ENCODE data around the gene CLIC5. TPM values are rescaled to one million over a fixed set of nuclear protein-coding genes. Genes with fewer than 3 reads are reported as not detected.

The CLIC5 gene
- total RNA-seq, 1 experiment from 2014 or later: 0.20 TPM

DNA sequence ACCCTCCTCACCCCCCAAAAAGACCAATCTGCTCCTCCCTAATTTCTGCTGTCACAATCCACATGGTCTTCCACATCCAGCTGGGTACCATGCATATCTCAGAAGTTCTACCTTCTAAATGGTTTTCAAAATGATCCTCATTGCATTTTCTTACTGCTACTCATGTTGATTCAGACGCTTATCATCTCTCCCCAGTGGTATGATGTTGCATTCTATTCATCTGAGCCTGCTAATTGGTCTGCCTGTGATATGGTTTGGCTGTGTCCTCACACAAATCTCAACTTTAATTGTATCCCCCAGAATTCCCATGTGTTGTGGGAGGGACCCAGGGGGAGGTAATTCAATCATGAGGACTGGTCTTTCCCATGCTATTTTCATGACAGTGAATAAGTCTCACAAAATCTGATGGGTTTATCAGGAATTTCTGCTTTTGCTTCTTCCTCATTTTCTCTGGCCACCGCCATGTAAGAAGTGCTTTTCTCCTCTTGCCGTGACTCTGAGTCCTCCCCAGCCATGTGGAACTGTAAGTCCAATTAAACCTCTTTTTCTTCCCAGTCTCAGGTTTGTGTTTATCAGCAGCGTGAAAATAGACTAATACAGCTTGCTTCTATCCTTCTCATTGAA is 41.4 kb upstream of the CLIC5 start:
- TF ChIP-seq CTCF (conservative IDR thresholded peaks at IDR 0.05): no peak
- no peak overlapping the region for H2BK20ac ChIP-seq (ENCODE audit: low read depth, low read length, poor library complexity, severe bottlenecking)
- H3K14ac ChIP-seq (ENCODE audit: insufficient read depth, low read length): no peak overlapping the region
- no peaks in the 10 kb centered on the region for H3K27me3 ChIP-seq (ENCODE audit: insufficient read depth, low read length)
- no peak overlapping the region for H3K56ac ChIP-seq (ENCODE audit: insufficient read length, low read depth, low read length)
- H4K5ac ChIP-seq (ENCODE audit: insufficient read length, low read depth, low read length): no peak overlapping the region
- no peak overlapping the region for H3K18ac ChIP-seq (ENCODE audit: insufficient read length, low read depth, low read length)
- no peaks in the 10 kb centered on the region; the same call in 1 of the 2 replicates for H3K27me3 Mint-ChIP-seq (ENCODE audit: low read depth)
- no peaks in the 10 kb centered on the region for H3K9me3 ChIP-seq (ENCODE audit: control insufficient read depth, low read depth, low read length)
- no peak overlapping the region for H3K4ac ChIP-seq (ENCODE audit: low read depth, low read length)
- H2BK12ac ChIP-seq (ENCODE audit: insufficient read length, low read depth, low read length): no peak overlapping the region
- WGBS (ENCODE audit: extremely low coverage, insufficient read length, low lambda C conversion rate): no CpG with 5 or more reads among the region's 4 CpGs
- no peak overlapping the region for H2AFZ ChIP-seq (ENCODE audit: low read length)
- no peak overlapping the region for H2BK5ac ChIP-seq (ENCODE audit: insufficient read length, low read length)
- H3K79me1 ChIP-seq (ENCODE audit: insufficient read depth, low read depth, low read length, poor library complexity, severe bottlenecking): no peaks in the 10 kb centered on the region
- no peak overlapping the region for H4K8ac ChIP-seq (replicated peaks; ENCODE audit: insufficient read length, low read depth, low read length)
- DNase-seq: no peak
- H3K27ac Mint-ChIP-seq: no peak overlapping the region
- H3K4me1 Mint-ChIP-seq: no peaks in the 10 kb centered on the region; a peak in 2 of 4 replicates
- no peak overlapping the region for H3K9ac ChIP-seq (ENCODE audit: extremely low read depth, insufficient read length, low read length)
- no peaks in the 10 kb centered on the region for H3K79me2 ChIP-seq (ENCODE audit: insufficient read depth, low read length)
- no peak overlapping the region for H2AK5ac ChIP-seq (ENCODE audit: insufficient read length, low read length)
- no peak overlapping the region for H3K23ac ChIP-seq (ENCODE audit: insufficient read length, low read depth, low read length)
- H2BK15ac ChIP-seq (ENCODE audit: low read depth, low read length): no peak overlapping the region
- H3K23me2 ChIP-seq (ENCODE audit: insufficient read length, low read depth, low read length, poor library complexity, severe bottlenecking): no peaks in the 10 kb centered on the region
- peaks cover 16 to 19% of the 10 kb centered on the region in 2 experiments for H3K9me3 Mint-ChIP-seq
- H3K27ac ChIP-seq (ENCODE audit: insufficient read length, low read depth, low read length): no peak overlapping the region
- H4K20me1 ChIP-seq (ENCODE audit: control insufficient read depth, insufficient read depth, insufficient read length): no peaks in the 10 kb centered on the region
- no peak overlapping the region for H3K4me2 ChIP-seq (ENCODE audit: insufficient read depth, insufficient read length, low read length)
- no peak overlapping the region for H4K91ac ChIP-seq (ENCODE audit: insufficient read length, low read depth, low read length)
- H2BK120ac ChIP-seq (ENCODE audit: low read depth, low read length, poor library complexity, severe bottlenecking): no peak overlapping the region
- H3K36me3 Mint-ChIP-seq (ENCODE audit: insufficient read depth in 1 of 3, low read depth in 3 of 3): peaks cover 5 to 19% (median 7%) of the 10 kb centered on the region in 3 experiments; a peak in 6 of 7 replicates
- H3T11ph ChIP-seq (ENCODE audit: low read length): no peak overlapping the region
- H3K4me1 ChIP-seq (ENCODE audit: insufficient read depth, low read length): no peaks in the 10 kb centered on the region
- H3K4me3 Mint-ChIP-seq: no peak overlapping the region

All from H9 (cell line).